ENCODE data around the gene GLRX5. TPM values are rescaled to one million over a fixed set of nuclear protein-coding genes. Genes with fewer than 3 reads are reported as not detected.

The GLRX5 gene
- polyA plus RNA-seq, 1 experiment: 15.3 TPM

GRCh38 chr14:95503365-95504134 is 31.3 kb upstream of the GLRX5 start:
- Histone ChIP-seq H3K27me3 (ENCODE audit: control insufficient read depth, insufficient read depth, low read length) (no peaks in the 10 kb centered on the region), H3K4me3 (ENCODE audit: low read depth, low read length) (no peak overlapping the region), H3K36me3 (ENCODE audit: control insufficient read depth, insufficient read depth, low read length) (no peaks in the 10 kb centered on the region)
- CTCF ChIA-PET: interaction anchor here (0.9 to 1.5 kb wide), 2 partner anchors 12 to 61 kb away, joined by 4 to 5 read pairs; no protein-coding TSS in a partner anchor
- POLR2A ChIA-PET: no interaction called here
- TF ChIP-seq CTCF (IDR thresholded peaks at IDR 0.05; ENCODE audit: insufficient read depth, low read depth, low read length): no peak
- DNase-seq (ENCODE audit: low read depth): no peak

GRCh38 chr14:95504135-95505029 is 30.5 kb upstream of the GLRX5 start:
- no peaks in the 10 kb centered on the region for H3K27me3 ChIP-seq (ENCODE audit: control insufficient read depth, insufficient read depth, low read length)
- H3K4me3 ChIP-seq (ENCODE audit: low read depth, low read length): no peak overlapping the region
- no peak for DNase-seq (ENCODE audit: low read depth)
- POLR2A ChIA-PET: interaction anchor here (0.6 kb wide), 1 partner anchor 386 kb away, joined by 3 read pairs; no protein-coding TSS in a partner anchor
- CTCF ChIA-PET: interaction anchor here (0.6 to 1.5 kb wide), 3 partner anchors 9 to 1020 kb away, joined by 3 to 5 read pairs (median 3); no protein-coding TSS in a partner anchor
- H3K36me3 ChIP-seq (ENCODE audit: control insufficient read depth, insufficient read depth, low read length): no peaks in the 10 kb centered on the region
- TF ChIP-seq CTCF (IDR thresholded peaks at IDR 0.05; ENCODE audit: insufficient read depth, low read depth, low read length): no peak

GRCh38 chr14:95505030-95505589 is 29.7 kb upstream of the GLRX5 start:
- ChIA-PET POLR2A (interaction anchor here (0.6 to 0.7 kb wide), 2 partner anchors 387 to 554 kb away, joined by 3 read pairs; no protein-coding TSS in a partner anchor), CTCF (interaction anchor here (0.6 to 1.5 kb wide), 4 partner anchors 8 to 117 kb away, joined by 3 to 5 read pairs (median 3); no protein-coding TSS in a partner anchor)
- no peak for DNase-seq (ENCODE audit: low read depth)
- Histone ChIP-seq H3K4me3 (ENCODE audit: low read depth, low read length) (no peak overlapping the region), H3K27me3 (ENCODE audit: control insufficient read depth, insufficient read depth, low read length) (no peaks in the 10 kb centered on the region), H3K36me3 (ENCODE audit: control insufficient read depth, insufficient read depth, low read length) (no peaks in the 10 kb centered on the region)
- no peak for TF ChIP-seq CTCF (IDR thresholded peaks at IDR 0.05; ENCODE audit: insufficient read depth, low read depth, low read length)

DNA sequence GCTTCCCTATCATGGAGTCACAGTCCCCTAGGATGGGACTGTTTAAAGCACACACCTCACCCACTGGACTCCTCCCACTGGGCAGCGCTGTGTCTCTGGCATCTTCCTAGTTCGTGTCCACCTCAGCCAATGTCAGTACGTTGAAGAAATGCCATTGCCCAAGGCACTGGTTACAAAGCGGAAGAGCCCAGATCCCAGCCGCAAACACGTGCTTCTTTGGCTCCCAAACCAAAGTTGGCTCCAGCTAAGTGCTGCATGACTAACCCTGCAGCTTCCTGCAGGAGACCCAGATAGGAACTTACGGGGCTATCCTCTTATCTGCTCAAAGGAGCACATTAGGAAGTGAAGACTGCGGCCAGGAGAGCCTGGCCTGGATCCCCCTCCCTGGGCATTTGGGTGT is 27.7 kb upstream of the GLRX5 start:
- no peaks in the 10 kb centered on the region for H3K36me3 ChIP-seq (ENCODE audit: control insufficient read depth, insufficient read depth, low read length)
- no peak overlapping the region for H3K4me3 ChIP-seq (ENCODE audit: low read depth, low read length)
- H3K27me3 ChIP-seq (ENCODE audit: control insufficient read depth, insufficient read depth, low read length): no peaks in the 10 kb centered on the region
- peak; percentile 92 for DNase-seq (ENCODE audit: low read depth)
- TF ChIP-seq CTCF (IDR thresholded peaks at IDR 0.05; ENCODE audit: insufficient read depth, low read depth, low read length): no peak
- CTCF ChIA-PET: interaction anchor here (1.0 to 1.9 kb wide), 4 partner anchors 13 to 65 kb away, joined by 3 to 5 read pairs (median 4); no protein-coding TSS in a partner anchor
- POLR2A ChIA-PET: no interaction called here
